Bronchial smooth muscle cell (primary cell): ENCODE results near the gene CRNKL1. TPM values are rescaled to one million over a fixed set of nuclear protein-coding genes. Genes with fewer than 3 reads are reported as not detected.

Experiments
- total RNA-seq: library from RNA; depleted of rRNA; stranded (reverse); fragments of >200 nt; gene quantifications from 2 replicates; pipeline ENCODE4 v1.2.1, GENCODE V29; 2014

Gene CRNKL1
- 26.2 and 26.6 TPM in 2 replicates for total RNA-seq

GRCh38 chr20:20052074-20052970, at the start of gene CRNKL1, which contains the start of gene CFAP61:
Gene CRNKL1, minus strand, starts transcription at chr20:20052466. Its CDS starts 124 bp downstream, at chr20:20052342.
Gene CFAP61, plus strand, starts transcription at chr20:20052532. Its CDS starts 4,122 bp downstream, at chr20:20056654.

GRCh38 chr20:20017001-20017843, 35.0 kb downstream of the CRNKL1 start, which contains the start of gene NAA20:
Gene NAA20, plus strand, starts transcription at chr20:20017362. Its CDS starts 35 bp downstream, at chr20:20017397.

Other genes with a start within 250 kb of the CRNKL1 start
- 37.1 and 53.3 TPM in 2 replicates for gene NAA20, start 35.1 kb downstream of the CRNKL1 start, total RNA-seq
- not detected in 2 replicates for gene CFAP61, start 66 bp upstream of the CRNKL1 start, total RNA-seq